Liver (tissue), 9 donors: ENCODE results near the gene ATG16L1. TPM values are rescaled to one million over a fixed set of nuclear protein-coding genes. Genes with fewer than 3 reads are reported as not detected.
A peak's percentile ranks its signal among the peaks of the same experiment; 100 is the strongest.

Experiments
- DNase-seq: peaks from one replicate; pipeline ENCODE4 v3.0.0-alpha.2; 2017; ENCODE audit warnings: low spot score
- H3K27ac ChIP-seq, 2 donors: one replicate each; pipeline ENCODE4 v1.7.0; 2013; ENCODE audit warnings: inconsistent platforms in 2 of 2, low read length in 2 of 2, control low read depth in 1 of 2, low read depth in 1 of 2, mild to moderate bottlenecking in 1 of 2
- H3K27me3 ChIP-seq, 4 donors: one replicate each; pipeline versions ENCODE4 v1.6.1 to v1.7.0; 2013; ENCODE audit warnings: low read length in 3 of 4, inconsistent platforms in 1 of 4, mild to moderate bottlenecking in 1 of 4, moderate library complexity in 1 of 4; ENCODE audit not compliant: control insufficient read depth in 4 of 4, insufficient read depth in 4 of 4
- H3K36me3 ChIP-seq, 4 donors: one replicate each; pipeline versions ENCODE4 v1.6.1 to v1.7.0; 2013; ENCODE audit warnings: low read length in 3 of 4, mild to moderate bottlenecking in 3 of 4, low read depth in 1 of 4, moderate library complexity in 1 of 4; ENCODE audit not compliant: control insufficient read depth in 4 of 4, insufficient read depth in 3 of 4
- H3K4me1 ChIP-seq, 4 donors: one replicate each; pipeline versions ENCODE4 v1.6.1 to v1.7.0; 2013; ENCODE audit warnings: low read length in 3 of 4, mild to moderate bottlenecking in 3 of 4, moderate library complexity in 1 of 4; ENCODE audit not compliant: control insufficient read depth in 4 of 4, insufficient read depth in 4 of 4
- H3K4me3 ChIP-seq, 3 donors: one replicate each; pipeline versions ENCODE4 v1.6.1 to v1.7.0; 2013; ENCODE audit warnings: low read length in 3 of 3, control low read depth in 1 of 3, low read depth in 1 of 3, mild to moderate bottlenecking in 1 of 3
- H3K9ac ChIP-seq, 2 donors: one replicate each; pipeline ENCODE4 v1.7.0; 2013; ENCODE audit warnings: low read length in 2 of 2, mild to moderate bottlenecking in 2 of 2, moderate library complexity in 2 of 2, control low read depth in 1 of 2, low read depth in 1 of 2
- H3K9me3 ChIP-seq, 4 donors: one replicate each; pipeline versions ENCODE4 v1.6.1 to v1.7.0; 2013; ENCODE audit warnings: low read length in 3 of 4; ENCODE audit not compliant: control insufficient read depth in 4 of 4
- EGR1 ChIP-seq, 2 donors: IDR thresholded peaks; 2 replicates each; pipeline ENCODE4 v1.6.1; 2016 to 2018; ENCODE audit warnings: antibody characterized with exemption in 2 of 2, low read depth in 2 of 2
- FOXA1 ChIP-seq: IDR thresholded peaks from 2 replicates; pipeline ENCODE4 v1.6.1; 2016; ENCODE audit warnings: antibody characterized with exemption
- FOXA2 ChIP-seq: IDR thresholded peaks from 2 replicates; pipeline ENCODE4 v1.6.1; 2016; ENCODE audit warnings: antibody characterized with exemption
- GABPA ChIP-seq, 2 donors: IDR thresholded peaks in 1 of 2; conservative IDR thresholded peaks in 1 of 2; 2 replicates each; pipeline ENCODE4 v1.6.1; 2016; ENCODE audit warnings: antibody characterized with exemption in 2 of 2, mild to moderate bottlenecking in 1 of 2, moderate library complexity in 1 of 2
- HNF4A ChIP-seq, 2 donors: conservative IDR thresholded peaks; 2 replicates each; pipeline ENCODE4 v1.6.1; 2016; ENCODE audit warnings: antibody characterized with exemption in 2 of 2, mild to moderate bottlenecking in 2 of 2
- HNF4G ChIP-seq: IDR thresholded peaks from 2 replicates; pipeline ENCODE4 v1.6.1; 2016; ENCODE audit warnings: antibody characterized with exemption
- JUND ChIP-seq, 2 donors: IDR thresholded peaks; 2 replicates each; pipeline ENCODE4 v1.6.1; 2016; ENCODE audit warnings: antibody characterized with exemption in 2 of 2
- RAD21 ChIP-seq, 2 donors: IDR thresholded peaks; 2 replicates each; pipeline ENCODE4 v1.6.1; 2016; ENCODE audit warnings: antibody characterized with exemption in 2 of 2, mild to moderate bottlenecking in 2 of 2
- RXRA ChIP-seq, 2 donors: IDR thresholded peaks; 2 replicates each; pipeline ENCODE4 v1.6.1; 2017 to 2018; ENCODE audit warnings: antibody characterized with exemption in 2 of 2, mild to moderate bottlenecking in 1 of 2
- SP1 ChIP-seq: IDR thresholded peaks from 2 replicates; pipeline ENCODE4 v1.6.1; 2018; ENCODE audit warnings: antibody characterized with exemption, mild to moderate bottlenecking
- TAF1 ChIP-seq: conservative IDR thresholded peaks from 2 replicates; pipeline ENCODE4 v1.6.1; 2016; ENCODE audit warnings: antibody characterized with exemption, mild to moderate bottlenecking
- YY1 ChIP-seq: IDR thresholded peaks from 2 replicates; pipeline ENCODE4 v1.6.1; 2016; ENCODE audit warnings: antibody characterized with exemption, mild to moderate bottlenecking
- WGBS: extraction: QIAGEN DNeasy Blood & Tissue Kit; methylation state at CpG from one replicate; pipeline ENCODE4 v1.1.7; 2013; 5-methylcytosine and 5-hydroxymethylcytosine counted together
- polyA plus RNA-seq, 2 donors: library from polyadenylated mRNA; stranded (reverse) in 1 of 2; unstranded in 1 of 2; fragments of 200-250 nt in 1 of 2; fragments of >200 nt in 1 of 2; fragmentation: Nextera tagmentation in 1 of 2; extraction: Ambion mirVana in 1 of 2; gene quantifications; one replicate each; pipeline versions ENCODE4 v1.2.1 to v1.2.3, GENCODE V29; 2013 to 2015
- total RNA-seq, 2 donors: library from RNA; depleted of rRNA; stranded (reverse); fragments of >200 nt; gene quantifications; one replicate each; pipeline ENCODE4 v1.2.3, GENCODE V29; 2014
- TF ChIP-seq, protein P1 (sequence below): IDR thresholded peaks from 2 replicates; pipeline ENCODE4 v1.6.1; 2016; ENCODE audit warnings: antibody characterized with exemption
- TF ChIP-seq, protein P2 (sequence below): fragments of 150-350 bp; IDR thresholded peaks from 2 replicates; pipeline ENCODE4 v1.5.1; 2017; ENCODE audit warnings: improper control_type of control experiment, low read depth, low read length; ENCODE audit not compliant: missing input control
- TF ChIP-seq, protein P3 (sequence below): IDR thresholded peaks from 2 replicates; pipeline ENCODE4 v1.6.1; 2016; ENCODE audit warnings: antibody characterized with exemption
- TF ChIP-seq, protein P4 (sequence below): IDR thresholded peaks from 2 replicates; pipeline ENCODE4 v1.6.1; 2016; ENCODE audit warnings: antibody characterized with exemption, mild to moderate bottlenecking
- donor health status: healthy.
- donor health status: healthy.
- donor health status: healthy.
- donor health status: healthy.
- donor health status: healthy.

Gene ATG16L1
- total and polyA plus RNA-seq, 4 donors, result 6.4 to 22.8 (median 15.7) TPM

- H3K36me3 ChIP-seq, result no peaks in the 10 kb centered on the region
- no peaks in the 10 kb centered on the region for H3K9me3 ChIP-seq
- TF ChIP-seq RXRA (IDR thresholded peaks at IDR 0.05) (no peak), RAD21 (IDR thresholded peaks at IDR 0.05) (no peak), TAF1 (no peak), GABPA (IDR thresholded peaks at IDR 0.05 in 1 of 2, conservative IDR thresholded peaks at IDR 0.05 in 1 of 2) (no peak), SP1 (no peak), YY1 (no peak), HNF4G (no peak), FOXA1 (no peak)
- TF ChIP-seq, protein P1, sequence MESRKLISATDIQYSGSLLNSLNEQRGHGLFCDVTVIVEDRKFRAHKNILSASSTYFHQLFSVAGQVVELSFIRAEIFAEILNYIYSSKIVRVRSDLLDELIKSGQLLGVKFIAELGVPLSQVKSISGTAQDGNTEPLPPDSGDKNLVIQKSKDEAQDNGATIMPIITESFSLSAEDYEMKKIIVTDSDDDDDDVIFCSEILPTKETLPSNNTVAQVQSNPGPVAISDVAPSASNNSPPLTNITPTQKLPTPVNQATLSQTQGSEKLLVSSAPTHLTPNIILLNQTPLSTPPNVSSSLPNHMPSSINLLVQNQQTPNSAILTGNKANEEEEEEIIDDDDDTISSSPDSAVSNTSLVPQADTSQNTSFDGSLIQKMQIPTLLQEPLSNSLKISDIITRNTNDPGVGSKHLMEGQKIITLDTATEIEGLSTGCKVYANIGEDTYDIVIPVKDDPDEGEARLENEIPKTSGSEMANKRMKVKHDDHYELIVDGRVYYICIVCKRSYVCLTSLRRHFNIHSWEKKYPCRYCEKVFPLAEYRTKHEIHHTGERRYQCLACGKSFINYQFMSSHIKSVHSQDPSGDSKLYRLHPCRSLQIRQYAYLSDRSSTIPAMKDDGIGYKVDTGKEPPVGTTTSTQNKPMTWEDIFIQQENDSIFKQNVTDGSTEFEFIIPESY, result no peak
- TF ChIP-seq, protein P2, sequence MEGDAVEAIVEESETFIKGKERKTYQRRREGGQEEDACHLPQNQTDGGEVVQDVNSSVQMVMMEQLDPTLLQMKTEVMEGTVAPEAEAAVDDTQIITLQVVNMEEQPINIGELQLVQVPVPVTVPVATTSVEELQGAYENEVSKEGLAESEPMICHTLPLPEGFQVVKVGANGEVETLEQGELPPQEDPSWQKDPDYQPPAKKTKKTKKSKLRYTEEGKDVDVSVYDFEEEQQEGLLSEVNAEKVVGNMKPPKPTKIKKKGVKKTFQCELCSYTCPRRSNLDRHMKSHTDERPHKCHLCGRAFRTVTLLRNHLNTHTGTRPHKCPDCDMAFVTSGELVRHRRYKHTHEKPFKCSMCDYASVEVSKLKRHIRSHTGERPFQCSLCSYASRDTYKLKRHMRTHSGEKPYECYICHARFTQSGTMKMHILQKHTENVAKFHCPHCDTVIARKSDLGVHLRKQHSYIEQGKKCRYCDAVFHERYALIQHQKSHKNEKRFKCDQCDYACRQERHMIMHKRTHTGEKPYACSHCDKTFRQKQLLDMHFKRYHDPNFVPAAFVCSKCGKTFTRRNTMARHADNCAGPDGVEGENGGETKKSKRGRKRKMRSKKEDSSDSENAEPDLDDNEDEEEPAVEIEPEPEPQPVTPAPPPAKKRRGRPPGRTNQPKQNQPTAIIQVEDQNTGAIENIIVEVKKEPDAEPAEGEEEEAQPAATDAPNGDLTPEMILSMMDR, result no peak
- peaks cover 3 to 18% (median 16%) of the 10 kb centered on the region in 4 donors for H3K4me1 ChIP-seq
- 77% methylated on average over 7 of the region's 7 CpGs for WGBS
- H3K9ac ChIP-seq, result no peak overlapping the region
- no peak overlapping the region for H3K27ac ChIP-seq
- no peak overlapping the region for H3K4me3 ChIP-seq
- H3K27me3 ChIP-seq, result no peaks in the 10 kb centered on the region
- no peak for DNase-seq
Observed at GRCh38 chr2:233248999-233249398, 2.5 kb upstream of the ATG16L1 start.

DNA sequence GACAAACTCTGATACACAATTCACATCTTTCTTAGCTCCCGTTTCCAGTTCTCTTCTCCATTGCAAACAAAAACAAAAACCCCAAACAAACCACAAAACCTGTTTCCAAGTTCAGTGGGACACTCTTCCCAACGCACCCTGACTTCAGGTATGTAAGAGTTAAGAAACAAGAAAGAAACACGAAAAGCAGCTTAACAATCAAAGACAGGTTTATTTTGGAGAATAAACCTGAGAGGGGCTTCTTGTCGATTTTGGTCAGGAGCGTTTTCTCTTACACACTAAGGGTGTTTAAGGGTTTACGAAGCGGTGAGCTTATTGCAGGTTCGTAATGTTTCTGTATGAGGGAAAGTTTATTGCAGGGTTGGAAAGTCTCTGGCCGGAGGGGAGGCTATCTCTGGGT lies 905 bp upstream of the ATG16L1 start:
- no peaks in the 10 kb centered on the region for H3K36me3 ChIP-seq
- no peaks in the 10 kb centered on the region for H3K9me3 ChIP-seq
- TF ChIP-seq FOXA2 (no peak), RXRA (IDR thresholded peaks at IDR 0.05) (no peak)
- TF ChIP-seq, protein P3, sequence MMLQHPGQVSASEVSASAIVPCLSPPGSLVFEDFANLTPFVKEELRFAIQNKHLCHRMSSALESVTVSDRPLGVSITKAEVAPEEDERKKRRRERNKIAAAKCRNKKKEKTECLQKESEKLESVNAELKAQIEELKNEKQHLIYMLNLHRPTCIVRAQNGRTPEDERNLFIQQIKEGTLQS, result no peak
- no peaks in the 10 kb centered on the region for H3K27me3 ChIP-seq
- no peak for DNase-seq
- H3K9ac ChIP-seq, result no peak overlapping the region
- H3K4me3 ChIP-seq, result no peak overlapping the region
- 95% methylated on average over 9 of the region's 9 CpGs for WGBS
- H3K4me1 ChIP-seq, result peaks cover 3 to 21% (median 18%) of the 10 kb centered on the region in 4 donors
- no peak overlapping the region for H3K27ac ChIP-seq

GRCh38 chr2:233250985-233251305 lies 528 bp upstream of the ATG16L1 start:
- whole genome bisulfite sequencing, result 46% methylated on average over 1 of the region's 1 CpG
- Histone ChIP-seq H3K4me1 (peaks cover 3 to 21% (median 18%) of the 10 kb centered on the region in 4 donors), H3K9me3 (no peaks in the 10 kb centered on the region), H3K9ac (peak overlapping the region in 1 of 2 donors; percentile 74), H3K36me3 (peaks cover 0 to 2% (median 0%) of the 10 kb centered on the region in 4 donors), H3K27ac (peak overlapping the region; percentile 50 to 65), H3K4me3 (peak overlapping the region in 2 of 3 donors; percentile 35 to 97), H3K27me3 (no peaks in the 10 kb centered on the region)
- DNase-seq, result no peak
- TF ChIP-seq HNF4A (conservative IDR thresholded peaks at IDR 0.05) (no peak), TAF1 (no peak), FOXA1 (no peak), RAD21 (IDR thresholded peaks at IDR 0.05) (no peak), JUND (IDR thresholded peaks at IDR 0.05) (no peak), EGR1 (IDR thresholded peaks at IDR 0.05; ENCODE audit: low read depth in 2 of 2) (no peak)
- TF ChIP-seq, protein P3, result no peak
- TF ChIP-seq, protein P4, sequence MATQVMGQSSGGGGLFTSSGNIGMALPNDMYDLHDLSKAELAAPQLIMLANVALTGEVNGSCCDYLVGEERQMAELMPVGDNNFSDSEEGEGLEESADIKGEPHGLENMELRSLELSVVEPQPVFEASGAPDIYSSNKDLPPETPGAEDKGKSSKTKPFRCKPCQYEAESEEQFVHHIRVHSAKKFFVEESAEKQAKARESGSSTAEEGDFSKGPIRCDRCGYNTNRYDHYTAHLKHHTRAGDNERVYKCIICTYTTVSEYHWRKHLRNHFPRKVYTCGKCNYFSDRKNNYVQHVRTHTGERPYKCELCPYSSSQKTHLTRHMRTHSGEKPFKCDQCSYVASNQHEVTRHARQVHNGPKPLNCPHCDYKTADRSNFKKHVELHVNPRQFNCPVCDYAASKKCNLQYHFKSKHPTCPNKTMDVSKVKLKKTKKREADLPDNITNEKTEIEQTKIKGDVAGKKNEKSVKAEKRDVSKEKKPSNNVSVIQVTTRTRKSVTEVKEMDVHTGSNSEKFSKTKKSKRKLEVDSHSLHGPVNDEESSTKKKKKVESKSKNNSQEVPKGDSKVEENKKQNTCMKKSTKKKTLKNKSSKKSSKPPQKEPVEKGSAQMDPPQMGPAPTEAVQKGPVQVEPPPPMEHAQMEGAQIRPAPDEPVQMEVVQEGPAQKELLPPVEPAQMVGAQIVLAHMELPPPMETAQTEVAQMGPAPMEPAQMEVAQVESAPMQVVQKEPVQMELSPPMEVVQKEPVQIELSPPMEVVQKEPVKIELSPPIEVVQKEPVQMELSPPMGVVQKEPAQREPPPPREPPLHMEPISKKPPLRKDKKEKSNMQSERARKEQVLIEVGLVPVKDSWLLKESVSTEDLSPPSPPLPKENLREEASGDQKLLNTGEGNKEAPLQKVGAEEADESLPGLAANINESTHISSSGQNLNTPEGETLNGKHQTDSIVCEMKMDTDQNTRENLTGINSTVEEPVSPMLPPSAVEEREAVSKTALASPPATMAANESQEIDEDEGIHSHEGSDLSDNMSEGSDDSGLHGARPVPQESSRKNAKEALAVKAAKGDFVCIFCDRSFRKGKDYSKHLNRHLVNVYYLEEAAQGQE, result no peak
- TF ChIP-seq, protein P2, result no peak
